GM12878 (cell line): ENCODE measurements around the gene SVOP.

Experiments used
- DPF2 ChIP-seq: fragments of 450-650 bp; IDR thresholded peaks from 2 replicates; pipeline ENCODE4 v1.6.1; 2017; ENCODE audit warnings: mild to moderate bottlenecking
- ESRRA ChIP-seq: IDR thresholded peaks from 2 replicates; pipeline ENCODE4 v1.6.1; 2012; ENCODE audit warnings: mild to moderate bottlenecking, low read length, improper control_type of control experiment
- EZH2 ChIP-seq: IDR thresholded peaks from 2 replicates; pipeline ENCODE4 v1.6.1; 2012; ENCODE audit warnings: low read depth, mild to moderate bottlenecking, control low read depth, inconsistent platforms, low read length, borderline replicate concordance; ENCODE audit not compliant: control insufficient read depth
- JUND ChIP-seq: IDR thresholded peaks from 2 replicates; pipeline ENCODE4 v1.6.1; 2012; ENCODE audit warnings: low read depth, mild to moderate bottlenecking, low read length, improper control_type of control experiment, moderate library complexity
- MLLT1 ChIP-seq: fragments of 450-650 bp; IDR thresholded peaks from 2 replicates; pipeline ENCODE4 v1.6.1; 2016; ENCODE audit warnings: mild to moderate bottlenecking
- NRF1 ChIP-seq: conservative IDR thresholded peaks from 2 replicates; pipeline ENCODE4 v1.6.1; 2011; ENCODE audit warnings: mild to moderate bottlenecking, low read depth, low read length, improper control_type of control experiment
- POLR2A ChIP-seq: IDR thresholded peaks from 2 replicates; pipeline ENCODE4 v1.6.1; 2011; ENCODE audit warnings: low read depth, mild to moderate bottlenecking, low read length
- POLR2AphosphoS5 ChIP-seq: IDR thresholded peaks from 2 replicates; pipeline ENCODE4 v1.6.1; 2011; ENCODE audit warnings: mild to moderate bottlenecking, low read length, inconsistent platforms
- ZNF592 ChIP-seq: fragments of 450-650 bp; IDR thresholded peaks from 2 replicates; pipeline ENCODE4 v1.6.1; 2017; ENCODE audit warnings: mild to moderate bottlenecking, moderate library complexity
- TF ChIP-seq, protein P1 (sequence below), 3 experiments: IDR thresholded peaks in 2 of 3; conservative IDR thresholded peaks in 1 of 3; 2 replicates each; pipeline ENCODE4 v1.5.1; 2011; ENCODE audit warnings: low read depth in 3 of 3, low read length in 3 of 3, mild to moderate bottlenecking in 3 of 3, control low read depth in 2 of 3, moderate library complexity in 2 of 3, inconsistent platforms in 1 of 3, mixed read lengths in 1 of 3; ENCODE audit not compliant: control insufficient read depth in 2 of 3, insufficient read depth in 1 of 3; ENCODE audit errors: extremely low read depth in 1 of 3
- TF ChIP-seq, protein P2 (sequence below): IDR thresholded peaks from 2 replicates; pipeline ENCODE4 v1.6.1; 2012; ENCODE audit warnings: mild to moderate bottlenecking, low read depth, low read length

GRCh38 chr12:108914121-108914531 lies 106.7 kb downstream of the SVOP start:
- TF ChIP-seq NRF1 (no peak), POLR2A (no peak), DPF2 (no peak), MLLT1 (no peak), ESRRA (no peak), ZNF592 (no peak), POLR2AphosphoS5 (no peak), JUND (no peak), EZH2 (no peak)
- TF ChIP-seq, protein P1, sequence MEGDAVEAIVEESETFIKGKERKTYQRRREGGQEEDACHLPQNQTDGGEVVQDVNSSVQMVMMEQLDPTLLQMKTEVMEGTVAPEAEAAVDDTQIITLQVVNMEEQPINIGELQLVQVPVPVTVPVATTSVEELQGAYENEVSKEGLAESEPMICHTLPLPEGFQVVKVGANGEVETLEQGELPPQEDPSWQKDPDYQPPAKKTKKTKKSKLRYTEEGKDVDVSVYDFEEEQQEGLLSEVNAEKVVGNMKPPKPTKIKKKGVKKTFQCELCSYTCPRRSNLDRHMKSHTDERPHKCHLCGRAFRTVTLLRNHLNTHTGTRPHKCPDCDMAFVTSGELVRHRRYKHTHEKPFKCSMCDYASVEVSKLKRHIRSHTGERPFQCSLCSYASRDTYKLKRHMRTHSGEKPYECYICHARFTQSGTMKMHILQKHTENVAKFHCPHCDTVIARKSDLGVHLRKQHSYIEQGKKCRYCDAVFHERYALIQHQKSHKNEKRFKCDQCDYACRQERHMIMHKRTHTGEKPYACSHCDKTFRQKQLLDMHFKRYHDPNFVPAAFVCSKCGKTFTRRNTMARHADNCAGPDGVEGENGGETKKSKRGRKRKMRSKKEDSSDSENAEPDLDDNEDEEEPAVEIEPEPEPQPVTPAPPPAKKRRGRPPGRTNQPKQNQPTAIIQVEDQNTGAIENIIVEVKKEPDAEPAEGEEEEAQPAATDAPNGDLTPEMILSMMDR (IDR thresholded peaks at IDR 0.05 in 2 of 3, conservative IDR thresholded peaks at IDR 0.05 in 1 of 3; ENCODE audit: control insufficient read depth in 2 of 3, extremely low read depth in 1 of 3, insufficient read depth in 1 of 3, low read depth in 3 of 3, low read length in 3 of 3) = no peak
- TF ChIP-seq, protein P2, sequence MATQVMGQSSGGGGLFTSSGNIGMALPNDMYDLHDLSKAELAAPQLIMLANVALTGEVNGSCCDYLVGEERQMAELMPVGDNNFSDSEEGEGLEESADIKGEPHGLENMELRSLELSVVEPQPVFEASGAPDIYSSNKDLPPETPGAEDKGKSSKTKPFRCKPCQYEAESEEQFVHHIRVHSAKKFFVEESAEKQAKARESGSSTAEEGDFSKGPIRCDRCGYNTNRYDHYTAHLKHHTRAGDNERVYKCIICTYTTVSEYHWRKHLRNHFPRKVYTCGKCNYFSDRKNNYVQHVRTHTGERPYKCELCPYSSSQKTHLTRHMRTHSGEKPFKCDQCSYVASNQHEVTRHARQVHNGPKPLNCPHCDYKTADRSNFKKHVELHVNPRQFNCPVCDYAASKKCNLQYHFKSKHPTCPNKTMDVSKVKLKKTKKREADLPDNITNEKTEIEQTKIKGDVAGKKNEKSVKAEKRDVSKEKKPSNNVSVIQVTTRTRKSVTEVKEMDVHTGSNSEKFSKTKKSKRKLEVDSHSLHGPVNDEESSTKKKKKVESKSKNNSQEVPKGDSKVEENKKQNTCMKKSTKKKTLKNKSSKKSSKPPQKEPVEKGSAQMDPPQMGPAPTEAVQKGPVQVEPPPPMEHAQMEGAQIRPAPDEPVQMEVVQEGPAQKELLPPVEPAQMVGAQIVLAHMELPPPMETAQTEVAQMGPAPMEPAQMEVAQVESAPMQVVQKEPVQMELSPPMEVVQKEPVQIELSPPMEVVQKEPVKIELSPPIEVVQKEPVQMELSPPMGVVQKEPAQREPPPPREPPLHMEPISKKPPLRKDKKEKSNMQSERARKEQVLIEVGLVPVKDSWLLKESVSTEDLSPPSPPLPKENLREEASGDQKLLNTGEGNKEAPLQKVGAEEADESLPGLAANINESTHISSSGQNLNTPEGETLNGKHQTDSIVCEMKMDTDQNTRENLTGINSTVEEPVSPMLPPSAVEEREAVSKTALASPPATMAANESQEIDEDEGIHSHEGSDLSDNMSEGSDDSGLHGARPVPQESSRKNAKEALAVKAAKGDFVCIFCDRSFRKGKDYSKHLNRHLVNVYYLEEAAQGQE = no peak
